ENCODE measurements around the gene GREB1.

The GREB1 gene

DNA sequence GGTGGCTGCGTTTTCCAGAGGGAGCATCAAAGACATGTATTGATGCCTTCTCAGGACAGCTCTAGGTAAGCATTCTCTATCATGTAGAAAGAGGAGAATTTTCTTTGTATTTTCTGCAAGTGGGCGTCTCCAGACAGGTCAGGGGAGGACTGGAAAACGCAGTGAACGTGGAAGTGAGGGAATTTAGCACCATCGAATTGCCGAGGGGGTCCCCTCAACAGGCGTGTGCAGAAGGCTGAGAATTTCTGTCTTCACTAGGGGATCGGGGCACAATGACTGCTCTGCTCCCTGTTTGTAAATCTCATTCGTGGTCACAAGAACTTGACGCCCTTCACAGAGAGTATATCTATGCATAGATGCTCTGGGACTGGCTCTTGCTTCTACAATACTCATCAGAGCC is 141.1 kb downstream of the GREB1 start (continued):
- TF ChIP-seq ZNF639 (tag by site-specific recombination; IDR thresholded peaks at IDR 0.05) (no peak), KLF16 (tag by site-specific recombination; IDR thresholded peaks at IDR 0.05) (no peak), ZNF133 (tag by site-specific recombination; IDR thresholded peaks at IDR 0.05) (no peak), ZNF311 (tag by site-specific recombination; IDR thresholded peaks at IDR 0.05; ENCODE audit: borderline replicate concordance) (no peak), ZBTB11 (tag by site-specific recombination; conservative IDR thresholded peaks at IDR 0.05; ENCODE audit: low read depth) (no peak), BCL11B (tag by site-specific recombination; IDR thresholded peaks at IDR 0.05; ENCODE audit: low read depth) (no peak), ZBTB8A (tag by site-specific recombination; IDR thresholded peaks at IDR 0.05) (no peak)

GRCh38 chr2:11675423-11676112 is 141.7 kb downstream of the GREB1 start:
- H3K36me3 ChIP-seq (ENCODE audit: control insufficient read depth in 2 of 2, insufficient read depth in 1 of 2, low read length in 2 of 2) = no peaks in the 10 kb centered on the region
- H3K4me1 ChIP-seq (ENCODE audit: control insufficient read depth, insufficient read depth, low read length) = no peaks in the 10 kb centered on the region
- no peak overlapping the region for H3K4me3 ChIP-seq (ENCODE audit: low read depth, low read length)
- POLR2A ChIA-PET = no interaction called here
- TF ChIP-seq ZNF585B (tag by site-specific recombination; IDR thresholded peaks at IDR 0.05) (no peak), HOXD13 (CRISPR knock-in tag; IDR thresholded peaks at IDR 0.05; ENCODE audit: borderline replicate concordance) (no peak), PRDM4 (tag by site-specific recombination; IDR thresholded peaks at IDR 0.05) (no peak), EGR2 (tag by site-specific recombination; IDR thresholded peaks at IDR 0.05; ENCODE audit: low read depth) (no peak), ZBTB1 (tag by site-specific recombination; IDR thresholded peaks at IDR 0.05) (no peak), PATZ1 (tag by site-specific recombination; IDR thresholded peaks at IDR 0.05) (no peak)
- H3K27ac ChIP-seq (ENCODE audit: extremely low read depth, low read depth, low read length) = no peak overlapping the region
- no peaks in the 10 kb centered on the region for H3K9me3 ChIP-seq (ENCODE audit: control insufficient read depth, insufficient read depth, low read depth, low read length)
- CTCF ChIA-PET = interaction anchor here (0.6 to 2.0 kb wide), 2 partner anchors 91 to 412 kb away, joined by 3 to 5 read pairs; no protein-coding TSS in a partner anchor

- H3K27ac ChIP-seq (ENCODE audit: extremely low read depth, low read depth, low read length) = no peak overlapping the region
Observed at GRCh38 chr2:11676640-11677039, 142.8 kb downstream of the GREB1 start.

More at GRCh38 chr2:11676640-11677039, 142.8 kb downstream of the GREB1 start:
- TF ChIP-seq ZIC2 (tag by site-specific recombination; IDR thresholded peaks at IDR 0.05) (peak; percentile 85), SCRT1 (tag by site-specific recombination; IDR thresholded peaks at IDR 0.05; ENCODE audit: borderline replicate concordance) (no peak)
- Histone ChIP-seq H3K36me3 (ENCODE audit: control insufficient read depth in 2 of 2, insufficient read depth in 1 of 2, low read length in 2 of 2) (no peaks in the 10 kb centered on the region), H3K4me3 (ENCODE audit: low read depth, low read length) (no peak overlapping the region), H3K9me3 (ENCODE audit: control insufficient read depth, insufficient read depth, low read depth, low read length) (no peaks in the 10 kb centered on the region), H3K4me1 (ENCODE audit: control insufficient read depth, insufficient read depth, low read length) (no peaks in the 10 kb centered on the region)
- CTCF ChIA-PET = interaction anchor here (0.6 to 3.1 kb wide), 4 partner anchors 11 to 198 kb away, joined by 3 to 11 read pairs (median 6); no protein-coding TSS in a partner anchor
- POLR2A ChIA-PET = no interaction called here
